ENCODE measurements around the gene HOXA10. TPM values are rescaled to one million over a fixed set of nuclear protein-coding genes. Genes with fewer than 3 reads are reported as not detected.

HOXA10 gene
- total RNA-seq, 1 experiment from 2014 or later = not detected

DNA sequence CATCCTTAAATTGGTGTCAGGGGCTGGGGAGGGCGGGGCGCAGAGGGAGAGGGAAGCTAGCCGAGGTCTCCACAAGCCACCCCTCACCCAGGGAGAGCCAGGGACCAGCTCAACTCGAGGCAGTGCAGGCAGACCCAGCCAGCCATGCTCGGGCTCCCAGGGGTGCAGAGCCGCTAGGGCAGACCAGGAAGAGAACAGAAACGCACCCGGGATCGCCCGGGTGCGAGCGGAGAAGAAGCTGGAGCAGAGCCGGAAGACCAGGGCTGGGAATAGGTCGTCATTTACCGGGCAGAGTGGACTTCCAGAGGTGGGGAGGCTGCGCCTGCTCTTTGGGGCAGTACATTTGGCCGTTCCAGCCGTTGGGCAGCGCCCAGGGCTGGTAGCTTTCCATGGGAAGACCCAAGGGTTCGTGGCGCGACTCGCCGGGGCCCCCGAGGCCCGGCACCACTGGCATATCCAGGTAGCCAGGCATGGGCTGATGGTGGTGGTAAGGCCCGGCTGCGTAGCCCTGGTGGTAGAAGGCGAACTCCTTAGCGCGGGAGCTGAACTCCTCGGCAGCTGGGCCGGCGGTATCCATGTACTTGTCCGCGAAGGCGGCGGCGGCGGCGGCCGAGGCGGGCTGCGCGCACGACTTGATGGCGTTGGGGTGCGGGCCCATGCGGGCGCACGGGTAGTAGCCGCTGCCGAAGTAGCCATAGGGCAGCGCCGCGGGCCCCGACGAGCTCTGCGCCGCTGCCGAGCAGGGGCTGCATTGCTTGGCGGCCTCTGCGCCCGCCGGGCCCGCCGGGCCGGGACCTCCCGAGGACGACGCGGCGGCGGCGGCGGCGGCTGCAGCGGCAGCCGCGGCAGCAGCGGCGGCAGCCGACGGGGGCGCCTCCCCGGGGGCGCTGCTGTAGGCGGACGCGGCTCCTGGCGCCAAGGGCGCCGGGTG is 25.0 kb upstream of the HOXA10 start:
- H3K27me3 ChIP-seq (replicated peaks; ENCODE audit: insufficient read depth, low read depth, low read length, poor library complexity) = peaks cover 94% of the 10 kb centered on the region
- no TSS peak for BruUV-seq (replicated peaks)
- no peak overlapping the region for H3K27ac ChIP-seq (ENCODE audit: low read depth, low read length, poor library complexity, severe bottlenecking)
- DNase-seq (ENCODE audit: low spot score) = no peak
- no peaks in the 10 kb centered on the region for H3K4me1 ChIP-seq (ENCODE audit: insufficient read depth, low read length, poor library complexity, severe bottlenecking)
- H3K36me3 ChIP-seq (ENCODE audit: insufficient read depth, low read length, poor library complexity, severe bottlenecking) = no peaks in the 10 kb centered on the region
- POLR2A ChIA-PET (ENCODE audit: low non-redundant PET) = no interaction called here
- no peak overlapping the region for H3K4me3 ChIP-seq (ENCODE audit: low read depth, low read length, poor library complexity, severe bottlenecking)
- intact Hi-C loops (cut with micrococcal nuclease; ENCODE audit: unreplicated experiment) = loop anchor here (5.0 kb wide), 3 partner anchors 378 to 898 kb away; no protein-coding TSS in a partner anchor
- H3K9me3 ChIP-seq (ENCODE audit: low read depth, low read length, poor library complexity, severe bottlenecking) = no peaks in the 10 kb centered on the region
- TF ChIP-seq EZH2 (IDR thresholded peaks at IDR 0.05; ENCODE audit: borderline replicate concordance, low read depth, low read length, poor library complexity, severe bottlenecking) = peak; percentile 97
- TF ChIP-seq, protein P1, sequence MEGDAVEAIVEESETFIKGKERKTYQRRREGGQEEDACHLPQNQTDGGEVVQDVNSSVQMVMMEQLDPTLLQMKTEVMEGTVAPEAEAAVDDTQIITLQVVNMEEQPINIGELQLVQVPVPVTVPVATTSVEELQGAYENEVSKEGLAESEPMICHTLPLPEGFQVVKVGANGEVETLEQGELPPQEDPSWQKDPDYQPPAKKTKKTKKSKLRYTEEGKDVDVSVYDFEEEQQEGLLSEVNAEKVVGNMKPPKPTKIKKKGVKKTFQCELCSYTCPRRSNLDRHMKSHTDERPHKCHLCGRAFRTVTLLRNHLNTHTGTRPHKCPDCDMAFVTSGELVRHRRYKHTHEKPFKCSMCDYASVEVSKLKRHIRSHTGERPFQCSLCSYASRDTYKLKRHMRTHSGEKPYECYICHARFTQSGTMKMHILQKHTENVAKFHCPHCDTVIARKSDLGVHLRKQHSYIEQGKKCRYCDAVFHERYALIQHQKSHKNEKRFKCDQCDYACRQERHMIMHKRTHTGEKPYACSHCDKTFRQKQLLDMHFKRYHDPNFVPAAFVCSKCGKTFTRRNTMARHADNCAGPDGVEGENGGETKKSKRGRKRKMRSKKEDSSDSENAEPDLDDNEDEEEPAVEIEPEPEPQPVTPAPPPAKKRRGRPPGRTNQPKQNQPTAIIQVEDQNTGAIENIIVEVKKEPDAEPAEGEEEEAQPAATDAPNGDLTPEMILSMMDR (conservative IDR thresholded peaks at IDR 0.05; ENCODE audit: low read depth, low read length) = no peak
- CTCF ChIA-PET = interaction anchor here (0.6 kb wide), 1 partner anchor 1429 kb away, joined by 3 read pairs; no protein-coding TSS in a partner anchor

DNA sequence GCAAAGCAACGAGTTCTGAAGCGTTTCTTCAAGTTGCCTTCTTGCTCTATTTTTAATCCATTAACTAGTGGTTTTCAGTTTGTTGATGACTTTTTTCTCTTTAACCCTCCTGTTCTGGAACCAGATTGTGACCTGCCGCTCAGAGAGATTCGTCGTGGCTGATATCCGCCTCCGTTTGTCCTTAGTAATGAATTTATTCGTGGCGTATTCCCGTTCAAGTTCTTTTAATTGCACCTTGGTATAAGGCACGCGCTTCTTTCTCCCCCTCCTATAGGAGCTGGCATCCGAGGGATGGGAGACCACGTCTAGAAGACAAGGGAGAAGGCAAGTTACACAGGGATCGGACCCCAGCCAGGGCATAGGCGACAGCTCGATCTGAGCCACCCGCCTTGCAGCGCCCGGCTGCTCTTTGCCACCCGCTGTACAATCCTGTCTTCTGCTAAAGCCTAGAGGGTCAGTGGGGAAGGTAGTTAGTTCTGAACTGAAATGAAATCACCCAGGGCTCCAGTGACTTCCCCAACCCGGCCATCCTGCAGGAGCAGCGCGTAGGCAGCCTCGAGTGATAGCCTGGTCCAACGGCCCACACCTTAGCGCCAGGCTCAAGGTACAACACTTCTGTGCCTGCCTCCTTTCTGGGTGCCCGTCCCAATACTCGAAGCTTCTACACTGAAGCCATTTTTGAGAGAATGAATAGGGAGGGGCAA is 24.2 kb upstream of the HOXA10 start:
- TF ChIP-seq, protein P1 (conservative IDR thresholded peaks at IDR 0.05; ENCODE audit: low read depth, low read length) = no peak
- TF ChIP-seq EZH2 (IDR thresholded peaks at IDR 0.05; ENCODE audit: borderline replicate concordance, low read depth, low read length, poor library complexity, severe bottlenecking) = no peak
- no peaks in the 10 kb centered on the region for H3K9me3 ChIP-seq (ENCODE audit: low read depth, low read length, poor library complexity, severe bottlenecking)
- intact Hi-C loops (cut with micrococcal nuclease; ENCODE audit: unreplicated experiment) = loop anchor here (5.0 kb wide), 3 partner anchors 379 to 899 kb away; no protein-coding TSS in a partner anchor
- BruUV-seq (replicated peaks) = no TSS peak
- ChIA-PET POLR2A (ENCODE audit: low non-redundant PET) (no interaction called here), CTCF (no interaction called here)
- H3K27me3 ChIP-seq (replicated peaks; ENCODE audit: insufficient read depth, low read depth, low read length, poor library complexity) = peaks cover 94% of the 10 kb centered on the region
- no peaks in the 10 kb centered on the region for H3K36me3 ChIP-seq (ENCODE audit: insufficient read depth, low read length, poor library complexity, severe bottlenecking)
- H3K4me1 ChIP-seq (ENCODE audit: insufficient read depth, low read length, poor library complexity, severe bottlenecking) = no peaks in the 10 kb centered on the region
- no peak overlapping the region for H3K27ac ChIP-seq (ENCODE audit: low read depth, low read length, poor library complexity, severe bottlenecking)
- no peak overlapping the region for H3K4me3 ChIP-seq (ENCODE audit: low read depth, low read length, poor library complexity, severe bottlenecking)
- no peak for DNase-seq (ENCODE audit: low spot score)

DNA sequence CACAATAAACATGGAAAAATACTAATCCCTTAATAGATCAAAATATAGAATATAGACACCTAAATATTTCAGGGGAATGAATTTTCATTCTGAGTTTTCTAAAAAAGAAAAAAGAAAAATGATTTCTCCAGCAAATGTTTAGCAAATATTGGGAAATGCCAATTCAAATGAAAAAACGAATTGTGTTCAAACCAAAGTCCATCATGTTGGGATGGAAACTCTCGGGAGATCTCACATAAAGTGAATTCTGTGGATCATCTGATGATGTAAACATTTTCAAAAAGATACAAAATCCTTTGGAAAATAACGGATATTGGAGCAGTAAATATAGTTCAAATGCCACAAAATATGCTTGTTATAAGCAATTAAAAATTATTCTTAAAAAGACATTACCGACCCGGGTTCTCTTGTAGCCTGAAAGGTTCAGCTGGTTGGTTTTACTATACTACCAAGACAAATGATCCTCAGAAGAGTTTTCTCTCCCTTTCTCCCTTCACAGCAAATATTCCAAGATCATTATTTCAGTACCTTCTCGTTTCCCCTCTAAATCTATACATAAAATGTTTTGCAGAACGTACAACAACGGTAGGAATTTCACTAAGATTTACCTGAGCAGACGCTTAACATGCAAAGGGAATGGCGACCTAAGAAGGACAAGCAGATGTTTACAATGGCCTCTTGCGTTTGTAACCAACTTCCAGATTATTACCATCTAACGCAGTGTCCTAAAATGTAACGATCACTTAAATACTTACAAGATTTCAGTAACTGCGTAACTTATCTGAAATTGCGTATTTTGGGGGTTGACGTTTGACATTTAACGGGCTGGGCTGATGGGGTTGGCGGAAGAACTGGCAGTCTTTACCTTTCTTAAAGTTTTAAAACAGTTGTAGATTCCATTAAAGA is 23.3 kb upstream of the HOXA10 start:
- Histone ChIP-seq H3K9me3 (ENCODE audit: low read depth, low read length, poor library complexity, severe bottlenecking) (no peaks in the 10 kb centered on the region), H3K36me3 (ENCODE audit: insufficient read depth, low read length, poor library complexity, severe bottlenecking) (no peaks in the 10 kb centered on the region), H3K27me3 (replicated peaks; ENCODE audit: insufficient read depth, low read depth, low read length, poor library complexity) (peaks cover 94% of the 10 kb centered on the region), H3K4me3 (ENCODE audit: low read depth, low read length, poor library complexity, severe bottlenecking) (no peak overlapping the region), H3K4me1 (ENCODE audit: insufficient read depth, low read length, poor library complexity, severe bottlenecking) (no peaks in the 10 kb centered on the region), H3K27ac (ENCODE audit: low read depth, low read length, poor library complexity, severe bottlenecking) (no peak overlapping the region)
- CTCF ChIA-PET = no interaction called here
- BruUV-seq (replicated peaks) = no TSS peak
- POLR2A ChIA-PET (ENCODE audit: low non-redundant PET) = no interaction called here
- intact Hi-C loops (cut with micrococcal nuclease; ENCODE audit: unreplicated experiment) = loop anchor here (2.0 to 5.0 kb wide), 5 partner anchors 380 to 900 kb away; no protein-coding TSS in a partner anchor
- no peak for TF ChIP-seq EZH2 (IDR thresholded peaks at IDR 0.05; ENCODE audit: borderline replicate concordance, low read depth, low read length, poor library complexity, severe bottlenecking)
- TF ChIP-seq, protein P1 (conservative IDR thresholded peaks at IDR 0.05; ENCODE audit: low read depth, low read length) = no peak
- DNase-seq (ENCODE audit: low spot score) = no peak
